SW 1271 (cell line): ENCODE data around the gene PHKG1.
"Not testable (repeated sequence)": the region's sequence is repeated elsewhere in the genome, so short reads cannot be mapped to it uniquely, and the experiment has no call there.

ENCODE experiments used
- DNase-seq, 2 experiments: peaks; one replicate each; lab custom pipeline; 2025; lab: John Stamatoyannopoulos, UW

PHKG1 gene

DNA sequence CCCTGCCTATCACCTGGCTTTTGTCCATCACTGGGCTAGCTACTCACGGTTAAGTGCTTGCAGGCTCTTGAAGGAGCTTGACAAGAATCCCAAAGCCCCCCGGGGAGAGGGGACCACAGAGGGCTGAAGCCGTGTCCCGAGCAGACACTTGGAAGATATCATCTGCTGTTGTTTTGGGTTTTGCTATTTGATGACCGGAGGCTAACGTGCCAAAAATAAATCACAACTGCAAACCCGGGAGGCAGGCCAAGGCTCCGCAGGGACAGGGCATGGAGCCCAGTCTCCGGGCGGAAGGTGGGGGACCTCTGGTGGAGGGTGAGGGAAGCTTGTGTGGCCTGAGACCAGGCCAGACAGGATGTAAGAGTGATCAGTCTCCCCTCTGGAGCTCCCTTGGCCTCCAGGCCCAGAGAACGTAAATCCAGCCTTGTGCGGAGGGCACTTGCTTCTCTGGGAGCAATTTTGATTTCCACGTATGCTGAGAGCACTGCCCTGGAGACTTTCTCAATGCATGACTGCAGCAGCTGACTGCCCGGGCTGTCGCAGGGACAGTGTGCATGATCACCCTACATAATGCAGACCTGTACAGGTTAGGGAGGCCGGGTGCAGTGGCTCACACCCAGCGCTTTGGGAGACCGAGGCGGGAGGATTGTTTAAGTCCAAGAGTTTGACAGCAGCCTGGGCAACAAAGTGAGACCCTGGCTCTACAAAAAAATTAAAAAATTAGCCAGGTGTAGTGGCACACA lies at the start of gene PHKG1:
PHKG1 (minus strand) TSS at position 164 of the 743 bp plus-strand sequence. CDS start 4,011 bp downstream, outside the sequence.
- DNase-seq = no peak

DNA sequence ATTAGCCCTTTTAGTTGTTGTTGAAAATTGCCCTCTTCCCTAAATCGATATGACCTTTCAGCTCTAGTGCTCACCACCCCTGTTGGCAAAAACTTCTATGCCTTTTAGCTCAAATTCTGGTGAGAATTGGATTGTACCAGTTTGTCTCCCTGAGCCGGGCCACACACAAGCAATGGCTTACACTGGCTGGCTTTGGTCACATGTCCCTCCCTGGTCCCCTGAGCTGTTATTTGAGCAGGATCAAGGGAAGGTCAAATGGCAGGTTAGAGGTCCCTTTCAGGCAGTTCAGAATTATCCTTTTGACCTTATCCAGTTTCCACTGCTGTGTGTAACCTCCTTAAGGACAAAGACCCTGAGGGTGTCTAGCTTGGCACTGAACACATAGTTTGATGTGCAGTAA lies 38.3 kb upstream of the PHKG1 start:
- not testable (repeated sequence) for DNase-seq

DNA sequence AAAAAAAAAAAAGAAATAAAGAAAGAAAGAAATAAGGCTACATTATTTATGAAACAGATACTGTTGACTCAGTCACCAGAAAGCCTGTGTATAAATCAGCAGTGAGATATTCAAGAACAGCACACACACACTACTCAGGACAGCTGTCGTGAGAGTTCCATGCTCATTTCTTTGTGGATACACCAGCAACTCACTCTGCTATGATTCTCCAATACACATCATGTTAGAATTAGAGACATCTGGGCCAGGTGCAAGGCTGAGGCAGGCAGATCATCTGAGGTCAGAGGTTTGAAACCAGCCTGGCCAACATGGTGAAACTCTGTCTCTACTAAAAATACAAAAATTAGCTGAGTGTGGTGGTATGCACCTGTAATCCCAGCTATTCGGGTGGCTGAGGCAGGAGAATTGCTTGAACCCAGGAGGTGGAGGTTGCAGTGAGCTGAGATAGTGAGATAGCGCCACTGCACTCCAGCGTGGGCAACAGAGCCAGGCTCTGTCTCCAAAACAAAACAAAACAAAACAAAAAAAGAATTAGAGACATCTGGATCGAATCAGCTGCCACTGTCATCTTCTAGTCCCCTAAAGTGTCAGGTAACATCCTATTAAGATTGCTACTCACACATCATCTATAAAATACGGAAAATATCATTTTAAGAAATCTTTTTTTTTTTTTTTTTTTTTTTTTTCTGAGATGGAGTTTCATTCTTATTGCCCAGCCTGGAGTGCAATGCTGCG lies 34.7 kb upstream of the PHKG1 start:
- DNase-seq = no peak

DNA sequence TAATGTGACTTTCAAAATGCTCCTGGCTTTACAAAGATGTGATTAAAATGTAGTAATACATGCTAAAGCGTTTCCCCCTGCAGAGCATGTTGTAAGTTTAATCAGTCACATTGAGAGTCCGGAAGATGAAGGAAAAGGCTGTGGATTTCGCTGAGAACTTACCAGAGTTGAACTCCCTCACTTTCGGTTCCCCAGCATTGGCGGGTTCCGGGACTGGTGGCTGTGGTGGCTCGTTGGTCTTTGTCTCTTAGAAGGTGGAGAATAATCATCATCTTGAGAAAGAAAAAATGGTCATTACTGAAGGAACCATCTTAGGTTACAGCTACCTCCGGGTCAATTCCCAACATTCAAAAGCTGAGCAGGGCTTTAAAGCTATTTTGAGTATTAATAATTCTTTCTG lies 33.1 kb upstream of the PHKG1 start:
- DNase-seq = no peak

DNA sequence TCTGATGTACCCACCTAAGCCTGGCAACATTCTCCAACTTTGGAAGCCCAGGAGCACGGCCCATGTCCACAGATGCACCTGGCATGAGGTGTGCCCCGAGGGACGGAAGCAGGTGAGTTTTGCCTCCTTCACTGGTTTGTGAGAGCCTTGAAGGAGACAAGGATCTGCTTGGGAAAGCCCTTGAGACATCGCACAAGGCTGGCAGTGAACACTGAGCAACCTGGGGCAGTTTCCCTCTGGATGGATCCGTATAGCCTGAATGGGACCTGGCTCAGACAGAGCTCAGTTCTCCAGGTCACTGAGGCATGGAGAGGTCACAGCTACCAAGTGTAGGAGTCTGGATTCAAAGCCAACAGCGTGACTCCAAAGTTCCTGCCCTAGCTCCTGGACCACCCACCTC lies 32.2 kb upstream of the PHKG1 start:
- no peak for DNase-seq

DNA sequence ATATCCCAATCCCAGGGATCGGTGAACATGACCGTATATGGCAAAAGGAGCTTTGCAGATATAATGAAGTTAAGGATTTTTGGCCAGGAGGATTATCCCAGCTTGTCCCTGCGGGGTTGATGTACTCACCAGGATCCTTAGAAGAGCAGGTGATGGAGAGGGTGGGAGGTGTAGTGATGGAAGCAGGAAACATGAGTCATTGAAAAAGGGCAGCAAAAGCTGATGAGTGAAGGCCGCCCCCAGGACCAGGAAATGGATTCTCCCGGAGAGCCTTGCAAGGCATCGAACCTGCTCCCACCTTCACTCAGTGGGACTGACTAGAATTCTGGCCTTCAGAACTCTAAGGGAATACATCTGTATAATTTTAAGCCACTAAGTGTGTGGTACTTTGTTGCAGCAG lies 28.7 kb upstream of the PHKG1 start:
- no peak for DNase-seq

DNA sequence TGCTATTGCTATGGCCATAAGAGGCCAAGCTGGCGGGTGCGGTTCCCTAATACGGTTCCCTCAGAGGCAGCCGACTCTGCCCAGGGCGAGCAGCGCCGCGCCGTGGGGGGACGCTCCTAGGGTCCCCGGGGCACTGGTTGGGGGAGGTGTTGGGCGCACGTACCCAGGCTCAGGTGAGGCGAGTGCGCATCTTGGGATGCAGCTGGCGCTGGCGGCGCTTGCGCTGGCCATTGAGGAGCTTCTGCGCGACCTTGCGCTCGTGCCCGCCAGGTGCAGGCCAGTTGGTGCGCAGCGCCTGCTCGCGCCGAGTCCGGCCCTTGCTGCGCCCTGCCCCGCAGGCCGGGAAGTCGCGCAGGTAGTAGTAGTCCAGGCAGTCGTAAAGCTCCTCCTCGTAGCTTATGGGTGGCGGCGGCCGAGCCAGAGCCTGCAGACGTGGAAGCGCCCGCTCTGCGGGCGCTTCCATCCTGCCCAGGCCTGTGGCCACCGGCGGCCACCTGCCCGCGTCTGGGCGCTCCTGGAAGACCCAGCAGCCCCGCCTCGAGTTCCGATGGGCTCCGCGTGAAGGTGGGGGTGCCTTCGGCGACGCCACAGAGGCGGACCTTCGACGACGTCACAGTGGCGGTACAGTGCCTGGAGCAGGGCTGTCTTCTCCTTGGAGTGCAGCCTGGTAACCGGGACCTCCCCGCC lies 23.2 kb upstream of the PHKG1 start, which contains the start of gene NUPR2:
NUPR2 (minus strand) TSS at position 566 of the 687 bp plus-strand sequence; CDS start at position 463, 103 bp downstream.
- no peak for DNase-seq

DNA sequence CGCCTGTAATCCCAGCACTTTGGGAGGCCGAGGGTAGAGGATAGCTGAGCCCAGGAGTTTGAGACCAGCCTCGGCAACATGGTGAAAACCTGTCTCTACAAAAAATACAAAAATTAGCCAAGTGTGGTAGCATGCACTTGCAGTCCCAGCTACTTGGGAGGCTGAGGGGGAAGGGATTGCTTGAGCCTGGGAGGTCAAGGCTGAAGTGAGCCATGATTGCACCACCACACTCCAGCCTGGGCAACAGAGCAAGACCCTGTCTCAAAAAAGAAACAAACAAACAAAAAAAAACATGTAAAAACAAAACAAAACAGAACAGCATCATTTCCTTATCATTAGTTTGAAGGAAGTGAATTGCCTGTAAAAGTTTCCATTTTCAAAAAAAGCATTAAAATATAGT lies 19.5 kb upstream of the PHKG1 start:
- DNase-seq = not testable (repeated sequence)

DNA sequence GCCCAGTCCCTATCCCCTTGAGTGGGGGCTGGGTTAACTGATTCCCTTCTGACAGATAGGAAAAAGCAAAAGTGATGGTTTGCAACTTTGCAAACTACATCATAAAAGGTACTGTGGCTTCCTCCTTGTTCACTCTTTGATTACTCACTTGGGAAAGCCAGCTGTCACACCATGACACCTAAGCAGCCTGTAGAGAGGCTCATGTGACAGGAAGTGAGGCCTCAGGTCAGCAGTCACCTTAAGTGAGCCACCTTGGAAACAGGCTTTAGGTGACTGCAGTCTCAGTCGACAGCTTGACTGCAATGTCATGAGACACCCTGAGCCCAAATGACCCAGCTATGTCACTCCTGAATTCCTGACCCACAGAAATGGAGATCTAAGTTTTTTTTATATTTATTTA lies 17.9 kb upstream of the PHKG1 start:
- no peak for DNase-seq

DNA sequence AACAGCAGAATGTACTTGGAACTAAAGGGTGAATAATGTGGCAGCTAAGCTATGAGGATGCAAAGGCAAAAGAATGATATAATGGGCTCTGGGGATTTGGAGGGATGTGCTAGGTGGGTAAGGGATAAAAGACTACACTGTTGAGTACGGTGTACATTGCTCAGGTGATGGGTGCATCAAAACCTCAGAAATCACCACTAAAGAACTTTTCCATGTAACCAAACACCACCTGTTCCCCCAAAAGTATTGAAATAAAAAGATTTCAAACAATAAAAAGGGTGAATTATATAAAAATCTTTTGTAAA lies 15.2 kb upstream of the PHKG1 start:
- DNase-seq = no peak

DNA sequence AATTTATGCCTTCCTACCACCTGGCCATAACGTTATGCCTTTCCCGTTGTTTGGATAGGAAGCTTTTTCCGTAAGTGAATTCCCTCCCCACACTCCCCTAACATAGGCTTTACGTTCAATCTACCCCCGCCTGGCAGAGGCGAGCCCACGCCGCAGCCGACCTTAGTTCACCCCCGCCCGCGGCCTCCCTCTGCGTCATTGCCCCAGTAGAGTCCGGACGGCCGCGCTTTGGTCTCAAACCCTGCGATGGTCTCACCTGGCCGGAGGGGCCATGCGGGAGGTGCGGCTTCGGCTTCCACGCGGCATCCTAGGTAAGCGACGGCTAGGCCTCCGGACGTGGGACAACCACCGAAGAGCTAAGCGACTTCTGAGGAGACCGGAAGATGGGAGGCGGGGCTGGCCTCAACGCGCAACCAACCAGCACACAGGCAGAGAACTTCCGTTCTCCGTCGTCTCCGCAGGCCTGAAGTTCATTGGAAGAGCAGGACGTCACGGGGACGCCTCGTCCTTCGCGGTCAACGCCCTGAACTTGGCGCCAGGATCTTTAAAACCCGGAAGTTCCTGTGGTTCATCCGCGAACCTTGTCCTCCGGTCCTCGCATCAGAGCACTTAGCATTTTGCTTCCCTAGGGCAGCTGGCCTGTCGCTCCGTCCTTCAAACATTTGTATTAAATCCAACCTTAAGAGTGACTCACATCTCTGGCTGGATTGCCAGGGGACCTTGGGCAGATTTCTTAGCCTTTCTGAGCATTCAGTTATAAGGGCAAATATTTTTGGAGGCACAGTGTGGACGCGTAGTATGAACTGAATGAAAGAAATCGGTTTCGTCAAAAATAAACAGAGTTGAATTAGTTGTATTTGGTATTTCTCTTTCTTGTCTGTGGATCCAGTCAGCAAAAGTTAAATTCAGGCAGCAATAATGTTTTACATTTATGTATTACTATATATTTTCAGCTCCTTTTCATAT lies 13.6 kb upstream of the PHKG1 start, which contains the start of gene CHCHD2:
CHCHD2 (minus strand) TSS at position 369 of the 966 bp plus-strand sequence; CDS start at position 306, 63 bp downstream.
- peak; percentile 95 to 98 for DNase-seq

DNA sequence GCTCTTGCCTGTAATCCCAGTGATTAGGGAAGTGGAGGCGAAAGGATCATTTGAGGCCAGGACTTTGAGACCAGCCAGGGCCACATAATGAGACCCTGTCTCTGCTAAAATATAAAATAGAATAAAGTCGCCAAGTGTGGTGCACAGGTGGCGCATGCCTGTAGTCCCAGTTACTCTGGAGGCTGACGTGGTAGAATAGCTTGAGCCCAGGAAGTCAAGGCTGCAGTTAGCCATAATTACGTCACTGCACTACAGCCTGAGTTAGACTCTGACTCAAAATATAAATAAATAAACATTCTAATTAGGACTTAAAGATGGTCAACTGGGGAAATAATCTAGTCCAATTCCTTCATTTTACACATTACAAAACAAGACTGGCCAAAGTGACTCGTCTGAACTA lies 12.8 kb upstream of the PHKG1 start:
- DNase-seq = peak in 1 of 2 experiments; percentile 33

DNA sequence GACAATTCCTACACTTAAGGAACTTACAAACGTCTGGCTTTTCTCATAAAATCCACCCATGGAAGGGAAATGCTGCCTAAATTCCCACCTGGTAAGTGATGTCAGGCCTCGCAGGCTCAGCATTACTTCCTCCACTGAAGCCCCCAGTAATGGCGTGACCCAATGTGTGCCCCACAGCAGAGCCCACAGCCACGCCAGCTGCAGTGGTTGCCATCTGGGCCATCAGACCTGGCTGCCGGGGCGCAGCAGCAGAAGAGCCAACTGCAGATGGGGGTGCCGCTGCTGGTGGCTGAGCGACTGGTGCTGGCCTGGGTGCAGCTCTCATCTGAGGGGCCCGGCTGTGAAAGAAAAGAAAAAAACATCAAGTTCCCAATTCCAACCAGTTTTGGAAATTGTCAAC lies 11.4 kb upstream of the PHKG1 start:
- not testable (repeated sequence) for DNase-seq

DNA sequence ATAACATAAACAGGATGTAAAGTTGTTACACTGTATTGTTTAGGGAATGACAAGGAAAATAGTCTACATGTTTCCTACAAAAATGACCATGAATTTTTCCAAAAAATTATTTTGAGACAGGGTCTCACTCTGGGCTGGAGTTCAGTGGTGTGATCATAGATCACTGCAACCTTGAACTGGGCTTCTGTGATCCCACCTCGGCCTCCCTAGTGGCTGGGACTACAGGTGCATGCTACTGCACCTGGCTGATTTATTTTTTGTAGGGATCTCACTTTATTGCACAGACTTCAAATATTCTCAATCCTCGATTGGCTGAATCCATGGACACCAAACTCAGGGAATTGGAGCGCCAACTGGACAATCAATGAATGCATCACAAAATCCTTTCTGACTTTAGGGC lies 6.9 kb upstream of the PHKG1 start:
- DNase-seq = no peak

DNA sequence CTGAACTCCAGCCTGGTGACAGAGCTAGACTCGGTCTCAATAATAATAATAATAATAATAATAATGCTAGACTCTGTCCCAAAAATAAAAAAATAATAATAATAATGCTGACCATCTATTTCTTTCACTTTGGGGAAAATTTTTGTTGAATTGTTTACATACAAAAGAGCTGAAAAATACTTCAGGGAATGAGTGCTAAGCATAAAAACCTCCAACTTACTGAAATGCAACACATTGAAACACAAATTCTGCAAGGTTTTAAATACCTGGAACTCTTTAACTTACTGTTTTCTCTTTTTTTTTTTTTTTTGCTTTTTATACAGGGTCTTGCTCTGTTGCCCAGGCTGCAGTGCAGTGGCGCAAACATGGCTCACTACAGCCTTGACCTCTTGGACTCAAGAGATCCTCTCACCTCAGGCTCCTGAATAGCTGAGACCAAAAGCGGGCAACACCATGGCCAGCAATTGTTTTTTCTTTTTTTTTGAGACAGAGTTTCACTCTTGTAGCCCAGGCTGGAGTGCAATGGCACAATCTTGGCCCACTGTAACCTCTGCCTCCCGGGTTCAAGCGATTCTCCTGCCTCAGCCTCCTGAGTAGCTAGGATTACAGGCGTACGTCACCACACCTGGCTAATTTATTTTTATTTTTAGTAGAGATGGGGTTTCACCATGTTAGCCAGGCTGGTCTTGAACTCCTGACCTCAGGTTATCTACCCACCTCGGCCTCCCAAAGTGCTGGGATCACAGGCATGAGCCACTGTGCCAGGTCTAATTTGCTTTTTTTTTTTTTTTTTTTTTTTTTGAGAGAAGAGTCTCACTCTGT lies 5.6 kb upstream of the PHKG1 start:
- not testable (repeated sequence) for DNase-seq

DNA sequence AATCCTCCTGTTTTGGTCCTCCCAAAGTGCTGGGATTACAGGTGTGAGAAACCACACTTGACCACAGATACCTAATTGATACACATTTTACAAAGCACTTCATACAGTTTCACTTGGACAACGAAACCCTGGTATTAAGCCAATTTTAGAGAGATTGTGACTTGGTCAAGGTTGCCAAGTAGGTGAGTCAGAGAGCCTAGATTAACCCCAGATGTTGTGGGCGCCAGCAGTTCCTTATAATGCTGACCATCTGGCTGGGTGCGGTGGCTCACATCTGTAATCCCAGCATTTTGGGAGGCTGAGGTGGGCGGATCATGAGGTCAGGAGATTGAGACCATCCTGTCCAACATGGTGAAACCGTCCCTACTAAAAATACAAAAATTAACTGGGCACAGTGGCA lies 4.9 kb upstream of the PHKG1 start:
- DNase-seq = no peak

DNA sequence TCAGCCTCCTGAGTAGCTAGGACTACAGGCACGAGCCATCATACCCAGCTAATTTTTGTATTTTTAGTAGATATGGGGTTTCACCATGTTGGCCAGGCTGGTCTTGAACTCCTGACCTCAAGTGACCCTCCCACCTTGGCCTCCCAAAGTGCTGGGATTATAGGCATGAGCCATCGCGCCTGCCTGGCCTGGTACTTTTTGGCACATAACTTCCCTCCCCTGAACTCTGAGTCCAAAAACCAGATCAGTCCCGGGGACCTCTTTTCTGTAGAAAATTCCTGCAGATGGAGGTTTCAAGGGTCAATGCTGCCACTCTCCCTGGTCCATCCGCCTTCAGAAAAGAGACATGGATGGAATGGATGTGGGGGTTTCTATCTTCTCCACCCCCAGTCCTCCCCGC lies 364 bp downstream of the PHKG1 start:
- DNase-seq = not testable (repeated sequence)

DNA sequence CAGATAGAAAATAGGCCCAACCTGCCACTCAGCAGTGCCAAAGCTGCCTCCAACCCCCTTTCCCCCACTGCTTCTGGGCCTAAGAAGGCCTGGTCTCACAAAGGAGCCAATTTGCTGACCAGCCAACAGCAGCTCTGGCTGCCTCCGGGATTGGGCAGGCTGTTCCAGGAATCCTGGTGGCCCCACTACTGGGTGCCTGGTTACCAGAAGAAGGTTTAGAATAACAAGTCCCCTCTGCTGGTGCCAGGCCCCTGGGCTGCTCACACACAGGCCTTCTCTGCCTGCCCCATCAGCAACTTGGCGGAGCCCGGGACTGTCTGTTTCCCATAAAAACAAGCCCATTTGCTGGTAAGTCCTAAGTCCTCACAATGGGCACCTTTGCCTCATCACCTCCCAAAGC lies 1.2 kb downstream of the PHKG1 start:
- DNase-seq = no peak

DNA sequence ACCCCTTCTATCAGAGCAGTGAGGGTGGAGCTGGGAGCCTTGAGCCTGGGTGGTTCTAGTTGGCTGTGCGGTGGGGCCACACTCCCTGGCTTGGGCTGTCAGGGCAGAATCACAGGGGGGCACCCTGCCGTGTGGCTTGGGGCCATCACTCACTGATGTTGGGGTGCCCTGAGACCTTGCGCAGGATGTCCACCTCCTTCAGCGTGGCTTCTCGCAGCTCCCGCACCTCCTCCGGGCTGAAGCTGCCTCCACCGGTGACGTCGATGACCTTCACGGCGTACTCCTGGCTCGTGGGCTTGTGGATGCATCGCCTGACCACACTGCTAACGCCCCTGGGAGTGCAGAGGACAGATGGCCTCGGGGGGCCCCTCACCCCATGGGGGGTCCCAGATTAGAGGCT lies 5.3 kb downstream of the PHKG1 start:
- DNase-seq = no peak

DNA sequence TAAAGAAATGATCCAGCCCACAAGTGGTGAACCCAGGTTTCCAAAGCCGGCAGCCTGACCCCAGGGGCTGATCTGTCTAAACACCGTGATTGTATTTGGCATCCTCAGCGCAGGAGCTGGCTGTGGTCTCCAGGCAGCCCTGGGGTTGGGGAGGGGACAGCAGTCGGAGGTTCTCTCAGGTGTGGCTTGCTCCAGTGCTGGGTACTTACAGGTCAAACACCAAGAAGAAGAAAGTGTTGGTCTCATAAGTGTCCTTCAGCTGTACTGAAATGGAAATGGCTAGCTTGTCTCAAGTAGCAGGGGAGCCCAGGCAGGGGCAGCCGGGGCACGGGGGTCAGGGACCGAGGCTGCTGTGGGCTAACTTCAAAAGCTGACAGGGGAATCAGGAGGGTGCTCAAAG lies 6.0 kb downstream of the PHKG1 start:
- no peak for DNase-seq
